HepG2 (cell line): ENCODE measurements around the gene NDUFS7. TPM values are rescaled to one million over a fixed set of nuclear protein-coding genes. Genes with fewer than 3 reads are reported as not detected.

Experiments
- CENPX ChIP-seq: sonication (generic); formaldehyde crosslinking; IDR thresholded peaks from 2 replicates; pipeline ENCODE4 v1.9.0; 2021; ENCODE audit warnings: mild to moderate bottlenecking, missing genetic modification reagents, moderate library complexity
- EP300 ChIP-seq, 3 experiments: sonication (generic) in 1 of 3; formaldehyde crosslinking in 1 of 3; IDR thresholded peaks; 2 replicates each; pipeline versions ENCODE4 v1.5.1 to v1.6.1; 2011 to 2020; ENCODE audit warnings: low read depth in 2 of 3, low read length in 2 of 3, borderline replicate concordance in 1 of 3, improper control_type of control experiment in 1 of 3, mild to moderate bottlenecking in 1 of 3, missing genetic modification reagents in 1 of 3, moderate library complexity in 1 of 3
- GATAD2A ChIP-seq: IDR thresholded peaks from 2 replicates; pipeline ENCODE4 v1.6.1; 2016
- GZF1 ChIP-seq: sonication (generic); formaldehyde crosslinking; IDR thresholded peaks from 2 replicates; pipeline ENCODE4 v1.5.1; 2020; ENCODE audit warnings: mild to moderate bottlenecking, missing genetic modification reagents
- HNRNPL ChIP-seq: fragments of 200-400 bp; formaldehyde crosslinking; IDR thresholded peaks from 2 replicates; pipeline ENCODE4 v1.6.1; 2017; ENCODE audit warnings: mild to moderate bottlenecking, low read depth, low read length
- KDM5A ChIP-seq: fragments of 200-600 bp; sonication (generic); IDR thresholded peaks from 2 replicates; pipeline ENCODE4 v1.7.0; 2018; ENCODE audit warnings: antibody characterized with exemption, mild to moderate bottlenecking, low read length, borderline replicate concordance
- MIER2 ChIP-seq: IDR thresholded peaks from 2 replicates; pipeline ENCODE4 v1.6.1; 2016; ENCODE audit warnings: missing biosample characterization, missing genetic modification reagents
- PAX8 ChIP-seq: sonication (generic); formaldehyde crosslinking; IDR thresholded peaks from 2 replicates; pipeline ENCODE4 v1.8.0; 2022; ENCODE audit warnings: mild to moderate bottlenecking, missing genetic modification reagents, borderline replicate concordance
- PRPF4 ChIP-seq: fragments of 200-400 bp; formaldehyde crosslinking; IDR thresholded peaks from 2 replicates; pipeline ENCODE4 v1.6.1; 2016; ENCODE audit warnings: low read length, low read depth; ENCODE audit not compliant: poor library complexity, severe bottlenecking
- SKI ChIP-seq: fragments of 450-650 bp; IDR thresholded peaks from one replicate; pipeline ENCODE4 v1.6.1; 2018; ENCODE audit warnings: mild to moderate bottlenecking; ENCODE audit not compliant: partially characterized antibody
- SOX13 ChIP-seq, 3 experiments: fragments of 450-650 bp in 1 of 3; sonication (generic) in 1 of 3; formaldehyde crosslinking in 1 of 3; IDR thresholded peaks in 2 of 3; conservative IDR thresholded peaks in 1 of 3; 2 replicates each; pipeline versions ENCODE4 v1.5.0 to v1.6.1; 2016 to 2020; ENCODE audit warnings: antibody characterized with exemption in 1 of 3, mild to moderate bottlenecking in 1 of 3, missing compliant biosample characterization in 1 of 3, missing genetic modification reagents in 1 of 3, moderate library complexity in 1 of 3
- STAT6 ChIP-seq: sonication (generic); formaldehyde crosslinking; IDR thresholded peaks from 2 replicates; pipeline ENCODE4 v1.4.0; 2020; ENCODE audit warnings: missing genetic modification reagents, mild to moderate bottlenecking, borderline replicate concordance
- ZBTB4 ChIP-seq: sonication (generic); formaldehyde crosslinking; IDR thresholded peaks from 2 replicates; pipeline ENCODE4 v1.4.0; 2020; ENCODE audit warnings: missing genetic modification reagents, mild to moderate bottlenecking, borderline replicate concordance
- ZNF367 ChIP-seq: sonication (generic); formaldehyde crosslinking; IDR thresholded peaks from 2 replicates; pipeline ENCODE4 v1.4.0; 2020; ENCODE audit warnings: missing genetic modification reagents, borderline replicate concordance
- ZNF792 ChIP-seq: IDR thresholded peaks from 2 replicates; pipeline ENCODE4 v1.6.1; 2016
- polyA plus RNA-seq, 8 experiments: library from polyadenylated mRNA; depleted of rRNA in 3 of 8; stranded (reverse) in 7 of 8; unstranded in 1 of 8; fragments of >200 nt; fragmentation: Illumina TruSeq in 4 of 8; extraction: Trizol in 4 of 8; gene quantifications; 2 replicates each; pipeline versions ENCODE4 v1.2.1 to v1.2.3, GENCODE V29; 2011 to 2016; ENCODE audit warnings: low read depth in 4 of 8, missing spikeins in 1 of 8, mixed read lengths in 1 of 8; ENCODE audit not compliant: insufficient read depth in 1 of 8
- total RNA-seq, 5 experiments: library from RNA; depleted of rRNA; stranded (reverse); fragments of >200 nt; fragmentation: Illumina TruSeq; extraction: Trizol; gene quantifications; 2 replicates each; pipeline ENCODE4 v1.2.3, GENCODE V29; 2016; ENCODE audit warnings: low read depth in 1 of 5
- TF ChIP-seq, protein P1 (sequence below), 2 experiments: sonication (generic) in 1 of 2; formaldehyde crosslinking in 1 of 2; IDR thresholded peaks; 2 replicates each; pipeline versions ENCODE4 v1.4.0 to v1.6.1; 2018 to 2020; ENCODE audit warnings: missing genetic modification reagents in 2 of 2, borderline replicate concordance in 1 of 2, low read depth in 1 of 2, mild to moderate bottlenecking in 1 of 2, missing biosample characterization in 1 of 2
- TF ChIP-seq, protein P2 (sequence below): IDR thresholded peaks from 2 replicates; pipeline ENCODE4 v1.6.1; 2012; ENCODE audit warnings: inconsistent platforms
- TF ChIP-seq, protein P3 (sequence below): sonication (generic); formaldehyde crosslinking; IDR thresholded peaks from 2 replicates; pipeline ENCODE4 v1.8.0; 2022; ENCODE audit warnings: mild to moderate bottlenecking, missing genetic modification reagents, moderate library complexity

Gene NDUFS7
- total and polyA plus RNA-seq, 2 of the 13 experiments (the other 11 are each of a cell fraction or from before 2014, with no cell fraction given): 34.3 to 66.9 TPM

DNA sequence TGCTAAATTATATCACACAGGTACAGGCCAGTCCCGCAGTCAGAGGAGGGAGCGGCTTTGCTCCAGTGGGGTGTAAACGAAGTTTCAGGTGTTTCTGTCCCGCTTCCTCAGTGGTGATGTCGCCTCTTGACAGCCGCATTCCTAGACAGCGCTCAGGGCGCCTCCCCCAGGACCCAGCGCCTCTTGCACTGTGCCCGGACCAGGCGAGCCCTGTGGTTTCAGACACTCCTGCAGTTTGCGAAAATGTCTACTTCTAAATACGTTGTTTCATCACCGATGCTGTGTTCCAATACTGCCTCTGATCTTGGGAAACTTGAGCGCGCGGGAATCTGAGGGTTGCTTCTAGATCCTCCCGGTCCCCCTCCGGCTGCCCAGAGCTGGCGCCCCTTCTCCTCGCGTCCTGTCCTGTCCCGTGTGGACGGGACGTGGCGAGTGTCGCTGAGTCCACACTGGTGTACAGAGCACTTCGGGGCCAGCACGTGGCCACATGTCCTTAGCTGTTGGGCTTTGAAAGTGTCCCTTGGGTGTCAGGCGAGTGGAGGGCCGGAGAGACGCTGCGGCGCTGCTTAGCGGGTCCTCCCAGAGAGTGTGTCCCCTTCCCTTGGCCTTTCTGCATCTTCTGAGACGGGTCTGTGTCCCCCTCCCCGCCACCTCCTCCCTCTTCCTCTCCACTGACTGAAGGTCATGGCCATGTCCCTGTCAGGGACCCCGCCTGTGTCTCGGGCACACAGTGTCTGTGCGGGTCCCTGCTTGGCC lies 39.9 kb downstream of the NDUFS7 start (continued):
- no peak for TF ChIP-seq STAT6 (CRISPR knock-in tag)
- TF ChIP-seq, protein P1, sequence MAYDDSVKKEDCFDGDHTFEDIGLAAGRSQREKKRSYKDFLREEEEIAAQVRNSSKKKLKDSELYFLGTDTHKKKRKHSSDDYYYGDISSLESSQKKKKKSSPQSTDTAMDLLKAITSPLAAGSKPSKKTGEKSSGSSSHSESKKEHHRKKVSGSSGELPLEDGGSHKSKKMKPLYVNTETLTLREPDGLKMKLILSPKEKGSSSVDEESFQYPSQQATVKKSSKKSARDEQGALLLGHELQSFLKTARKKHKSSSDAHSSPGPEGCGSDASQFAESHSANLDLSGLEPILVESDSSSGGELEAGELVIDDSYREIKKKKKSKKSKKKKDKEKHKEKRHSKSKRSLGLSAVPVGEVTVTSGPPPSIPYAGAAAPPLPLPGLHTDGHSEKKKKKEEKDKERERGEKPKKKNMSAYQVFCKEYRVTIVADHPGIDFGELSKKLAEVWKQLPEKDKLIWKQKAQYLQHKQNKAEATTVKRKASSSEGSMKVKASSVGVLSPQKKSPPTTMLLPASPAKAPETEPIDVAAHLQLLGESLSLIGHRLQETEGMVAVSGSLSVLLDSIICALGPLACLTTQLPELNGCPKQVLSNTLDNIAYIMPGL (CRISPR knock-in tag; IDR thresholded peaks at IDR 0.05; ENCODE audit: borderline replicate concordance in 1 of 2, low read depth in 1 of 2): 0 out of 4 replicates have a peak, but pooled peaks of 1 of the 2 experiments have one; percentile 3
- no peak for TF ChIP-seq EP300 (IDR thresholded peaks at IDR 0.05; ENCODE audit: low read depth in 2 of 2, low read length in 2 of 2)
- TF ChIP-seq EP300 (CRISPR knock-in tag; IDR thresholded peaks at IDR 0.05; ENCODE audit: borderline replicate concordance): no peak
- TF ChIP-seq, protein P2, sequence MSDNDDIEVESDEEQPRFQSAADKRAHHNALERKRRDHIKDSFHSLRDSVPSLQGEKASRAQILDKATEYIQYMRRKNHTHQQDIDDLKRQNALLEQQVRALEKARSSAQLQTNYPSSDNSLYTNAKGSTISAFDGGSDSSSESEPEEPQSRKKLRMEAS: no peak
- TF ChIP-seq ZNF792: no peak
- no peak for TF ChIP-seq GZF1 (CRISPR knock-in tag)
- no peak for TF ChIP-seq SOX13 (IDR thresholded peaks at IDR 0.05)
- no peak for TF ChIP-seq SOX13 (CRISPR knock-in tag; conservative IDR thresholded peaks at IDR 0.05 in 1 of 2, IDR thresholded peaks at IDR 0.05 in 1 of 2)
- TF ChIP-seq HNRNPL: 0 out of 2 replicates have a peak, but pooled peaks have one; percentile 1
- TF ChIP-seq ZNF367: no peak
- no peak for TF ChIP-seq CENPX
- no peak for TF ChIP-seq KDM5A
- no peak for TF ChIP-seq GATAD2A (CRISPR knock-in tag)
- no peak for TF ChIP-seq PAX8
- peak; percentile 94 for TF ChIP-seq PRPF4
- TF ChIP-seq ZBTB4: no peak; the same call in 1 of the 2 replicates
- TF ChIP-seq, protein P3, sequence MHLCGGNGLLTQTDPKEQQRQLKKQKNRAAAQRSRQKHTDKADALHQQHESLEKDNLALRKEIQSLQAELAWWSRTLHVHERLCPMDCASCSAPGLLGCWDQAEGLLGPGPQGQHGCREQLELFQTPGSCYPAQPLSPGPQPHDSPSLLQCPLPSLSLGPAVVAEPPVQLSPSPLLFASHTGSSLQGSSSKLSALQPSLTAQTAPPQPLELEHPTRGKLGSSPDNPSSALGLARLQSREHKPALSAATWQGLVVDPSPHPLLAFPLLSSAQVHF: no peak
- peak; percentile 22 for TF ChIP-seq SKI
- TF ChIP-seq MIER2: no peak
